Activated T-cell treated with anti-CD3 and anti-CD28 coated beads, Interleukin-2, amount 50 U/mL, for 1 hour (primary cell): ENCODE data around the gene MROH9.

ENCODE experiments used
- DNase-seq: peaks from one replicate; pipeline ENCODE4 v3.0.0-alpha.2; 2020

MROH9 gene

GRCh38 chr1:171082606-171083005, 147.3 kb downstream of the MROH9 start:
- DNase-seq = no peak

- DNase-seq = no peak
These were observed 147.9 kb downstream of the MROH9 start for GRCh38 chr1:171083222-171083621.

- no peak for DNase-seq
These were observed 148.8 kb downstream of the MROH9 start for GRCh38 chr1:171084091-171084490.

GRCh38 chr1:171084870-171085269, 149.5 kb downstream of the MROH9 start:
- DNase-seq = no peak

- no peak for DNase-seq
These were observed 152.6 kb downstream of the MROH9 start for GRCh38 chr1:171087896-171088295.

GRCh38 chr1:171090604-171091003, 155.3 kb downstream of the MROH9 start, which contains the start of gene FMO3:
Gene FMO3, plus strand, starts transcription at chr1:171090905. Its CDS starts 1,754 bp downstream, at chr1:171092659.
- no peak for DNase-seq

GRCh38 chr1:171103862-171104261, 168.5 kb downstream of the MROH9 start:
- no peak for DNase-seq

- no peak for DNase-seq
These were observed 172.1 kb downstream of the MROH9 start for GRCh38 chr1:171107262-171107940.

GRCh38 chr1:171107969-171108368, 172.6 kb downstream of the MROH9 start:
- no peak for DNase-seq

GRCh38 chr1:171109966-171110365, 174.6 kb downstream of the MROH9 start:
- DNase-seq = no peak

GRCh38 chr1:171110621-171111326, 175.4 kb downstream of the MROH9 start:
- no peak for DNase-seq

- no peak for DNase-seq
These were observed 176.8 kb downstream of the MROH9 start for GRCh38 chr1:171112119-171112518.

GRCh38 chr1:171113382-171113781, 178.0 kb downstream of the MROH9 start:
- no peak for DNase-seq
